ENCODE data around the gene UFL1.
A peak's percentile ranks its signal among the peaks of the same experiment; 100 is the strongest.

Gene UFL1

GRCh38 chr6:96499781-96500180 lies 21.8 kb upstream of the UFL1 start:
- DNase-seq = peak; percentile 9
- no peak overlapping the region for H3K27ac ChIP-seq (ENCODE audit: low read length)
- no peaks in the 10 kb centered on the region for H3K4me1 ChIP-seq (ENCODE audit: low read length)
- no peak for TF ChIP-seq CTCF (IDR thresholded peaks at IDR 0.05; ENCODE audit: low read length)
- no peak for TF ChIP-seq EZH2phosphoT487 (IDR thresholded peaks at IDR 0.05; ENCODE audit: low read length)
- no peak for TF ChIP-seq EZH2 (optimal IDR thresholded peaks at IDR 0.05; ENCODE audit: low read depth, low read length)
- H3K27me3 ChIP-seq (replicated peaks; ENCODE audit: insufficient read depth, low read length) = no peaks in the 10 kb centered on the region
- no peak overlapping the region for H3K4me2 ChIP-seq (ENCODE audit: low read depth, low read length)
- no peak overlapping the region for H2AFZ ChIP-seq (ENCODE audit: low read length)
- no peaks in the 10 kb centered on the region for H3K9me3 ChIP-seq (replicated peaks; ENCODE audit: insufficient read depth, low read length)
- H3K36me3 ChIP-seq (replicated peaks; ENCODE audit: insufficient read depth, low read length) = no peaks in the 10 kb centered on the region
- H3K9ac ChIP-seq (ENCODE audit: low read length) = no peak overlapping the region
- no peak overlapping the region for H3K4me3 ChIP-seq (ENCODE audit: low read length)
- H4K20me1 ChIP-seq (ENCODE audit: insufficient read depth, low read length) = no peaks in the 10 kb centered on the region
- no peaks in the 10 kb centered on the region for H3K9me2 ChIP-seq (replicated peaks; ENCODE audit: insufficient read depth, low read length)
- H3F3A ChIP-seq (ENCODE audit: insufficient read depth, low read length) = no peaks in the 10 kb centered on the region
- H3K79me2 ChIP-seq (ENCODE audit: low read length) = no peaks in the 10 kb centered on the region

DNA sequence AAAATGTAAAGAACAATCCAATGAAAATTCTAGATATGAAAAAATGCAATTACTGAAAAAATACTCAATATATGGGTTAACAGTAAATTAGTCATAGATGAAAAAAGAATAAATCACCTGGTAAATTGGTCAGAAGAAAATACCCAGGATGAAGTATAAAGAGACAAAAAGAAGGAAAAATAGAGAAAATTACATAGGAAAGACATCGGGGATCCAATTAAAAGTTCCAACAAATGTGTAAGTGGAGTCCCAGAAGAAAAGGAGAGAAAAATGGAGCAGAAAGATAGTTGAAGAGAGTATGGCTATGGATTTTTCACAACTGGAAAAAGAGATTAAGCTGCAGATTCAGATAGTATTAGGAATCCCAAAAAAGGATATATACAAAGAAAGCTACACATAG lies 18.7 kb upstream of the UFL1 start:
- H3K9me3 ChIP-seq (replicated peaks; ENCODE audit: insufficient read depth, low read length) = no peaks in the 10 kb centered on the region
- TF ChIP-seq EZH2 (optimal IDR thresholded peaks at IDR 0.05; ENCODE audit: low read depth, low read length) = no peak
- TF ChIP-seq CTCF (IDR thresholded peaks at IDR 0.05; ENCODE audit: low read length) = no peak
- no peak for TF ChIP-seq EZH2phosphoT487 (IDR thresholded peaks at IDR 0.05; ENCODE audit: low read length)
- no peak overlapping the region for H3K9ac ChIP-seq (ENCODE audit: low read length)
- DNase-seq = no peak
- no peaks in the 10 kb centered on the region for H3K4me1 ChIP-seq (ENCODE audit: low read length)
- H3K36me3 ChIP-seq (replicated peaks; ENCODE audit: insufficient read depth, low read length) = no peaks in the 10 kb centered on the region
- H2AFZ ChIP-seq (ENCODE audit: low read length) = no peak overlapping the region
- H3K27ac ChIP-seq (ENCODE audit: low read length) = no peak overlapping the region
- no peaks in the 10 kb centered on the region for H3K79me2 ChIP-seq (ENCODE audit: low read length)
- H3K27me3 ChIP-seq (replicated peaks; ENCODE audit: insufficient read depth, low read length) = no peaks in the 10 kb centered on the region
- H3K4me3 ChIP-seq (ENCODE audit: low read length) = no peak overlapping the region
- no peaks in the 10 kb centered on the region for H4K20me1 ChIP-seq (ENCODE audit: insufficient read depth, low read length)
- H3K9me2 ChIP-seq (replicated peaks; ENCODE audit: insufficient read depth, low read length) = no peaks in the 10 kb centered on the region
- H3F3A ChIP-seq (ENCODE audit: insufficient read depth, low read length) = no peaks in the 10 kb centered on the region
- no peak overlapping the region for H3K4me2 ChIP-seq (ENCODE audit: low read depth, low read length)

GRCh38 chr6:96505363-96505762 lies 16.2 kb upstream of the UFL1 start:
- DNase-seq = no peak
- TF ChIP-seq CTCF (IDR thresholded peaks at IDR 0.05; ENCODE audit: low read length) (no peak), EZH2phosphoT487 (IDR thresholded peaks at IDR 0.05; ENCODE audit: low read length) (no peak), EZH2 (optimal IDR thresholded peaks at IDR 0.05; ENCODE audit: low read depth, low read length) (no peak)

More at GRCh38 chr6:96505363-96505762, 16.2 kb upstream of the UFL1 start:
- H3K4me3 ChIP-seq (ENCODE audit: low read length) = no peak overlapping the region
- no peaks in the 10 kb centered on the region for H3K4me1 ChIP-seq (ENCODE audit: low read length)
- no peaks in the 10 kb centered on the region for H3K9me3 ChIP-seq (replicated peaks; ENCODE audit: insufficient read depth, low read length)
- no peaks in the 10 kb centered on the region for H3K9me2 ChIP-seq (replicated peaks; ENCODE audit: insufficient read depth, low read length)
- H2AFZ ChIP-seq (ENCODE audit: low read length) = no peak overlapping the region
- no peaks in the 10 kb centered on the region for H3K79me2 ChIP-seq (ENCODE audit: low read length)
- H3K4me2 ChIP-seq (ENCODE audit: low read depth, low read length) = no peak overlapping the region
- no peaks in the 10 kb centered on the region for H3K36me3 ChIP-seq (replicated peaks; ENCODE audit: insufficient read depth, low read length)
- no peak overlapping the region for H3K9ac ChIP-seq (ENCODE audit: low read length)
- no peaks in the 10 kb centered on the region for H4K20me1 ChIP-seq (ENCODE audit: insufficient read depth, low read length)
- no peaks in the 10 kb centered on the region for H3K27me3 ChIP-seq (replicated peaks; ENCODE audit: insufficient read depth, low read length)
- no peak overlapping the region for H3K27ac ChIP-seq (ENCODE audit: low read length)
- no peaks in the 10 kb centered on the region for H3F3A ChIP-seq (ENCODE audit: insufficient read depth, low read length)
